K562 (cell line): ENCODE results near the gene SLC41A3. TPM values are rescaled to one million over a fixed set of nuclear protein-coding genes. Genes with fewer than 3 reads are reported as not detected.

ENCODE experiments used
- ATAC-seq: fragments of 200-7000 bp; cut with Tn5 transposase; 3 replicates; pipeline ENCODE4 v1.9.1; 2020; ENCODE audit warnings: moderate library complexity
- BruUV-seq: library from RNA; stranded (reverse); fragments of 400-500 nt; replicated peaks from 2 replicates; lab custom pipeline; 2021; lab: Mats Ljungman, UMichigan
- CTCF ChIA-PET: fragments of 300-600 bp; formaldehyde crosslinking; extraction: SDS; loops from one replicate; lab custom pipeline; 2021; ENCODE audit warnings: low intra/inter-chr PET ratio; lab: Yijun Ruan, JAX
- POLR2A ChIA-PET: fragments of 300-600, 350-650 bp; sonication (Branson Sonifier 250); formaldehyde crosslinking; extraction: SDS; loops from one replicate; lab custom pipeline; 2021; ENCODE audit warnings: antibody characterized with exemption, inconsistent platforms; lab: Yijun Ruan, JAX
- DNase-seq, 4 experiments: peaks; one replicate each; pipeline versions ENCODE4 v3.0.0 to v3.0.0-alpha.2; 2011 to 2018; ENCODE audit warnings: low spot score in 3 of 4, mixed read lengths in 3 of 4; ENCODE audit errors: extremely low read depth in 1 of 4
- FAIRE-seq: peaks from 2 replicates; lab custom pipeline; 2011; peaks lifted over from hg19 to GRCh38; lab: Jason Lieb, UNC
- H2AFZ ChIP-seq: 2 replicates; pipeline ENCODE4 v1.6.0; 2011; ENCODE audit warnings: low read depth, low read length, control low read depth, inconsistent platforms
- H3K27ac ChIP-seq: fragments of 200-600 bp; 3 replicates; pipeline ENCODE4 v1.8.0; 2011; ENCODE audit warnings: low read depth, mild to moderate bottlenecking, control low read depth, inconsistent platforms, low read length, moderate library complexity, mixed read lengths; ENCODE audit errors: extremely low read depth
- H3K27me3 ChIP-seq, 2 experiments: fragments of 300-600 bp in 1 of 2; 2 replicates in 1 of 2; 3 replicates in 1 of 2; pipeline versions ENCODE4 v1.6.0 to v1.8.0; 2011; ENCODE audit warnings: inconsistent platforms in 2 of 2, low read length in 2 of 2, mild to moderate bottlenecking in 1 of 2, mixed read lengths in 1 of 2, moderate library complexity in 1 of 2; ENCODE audit not compliant: control insufficient read depth in 2 of 2, insufficient read depth in 2 of 2
- H3K36me3 ChIP-seq: fragments of 300-600 bp; 3 replicates; pipeline ENCODE4 v1.8.0; 2011; ENCODE audit warnings: mild to moderate bottlenecking, low read length, inconsistent platforms; ENCODE audit not compliant: control insufficient read depth, insufficient read depth
- H3K4me1 ChIP-seq, 2 experiments: fragments of 200-600 bp in 1 of 2; replicated peaks in 1 of 2; 2 replicates in 1 of 2; 3 replicates in 1 of 2; pipeline versions ENCODE4 v1.5.1 to v1.8.0; 2011; ENCODE audit warnings: inconsistent platforms in 2 of 2, low read length in 2 of 2, mild to moderate bottlenecking in 1 of 2, mixed read lengths in 1 of 2, moderate library complexity in 1 of 2; ENCODE audit not compliant: control insufficient read depth in 2 of 2, insufficient read depth in 2 of 2
- H3K4me2 ChIP-seq: 2 replicates; pipeline ENCODE4 v1.6.1; 2011; ENCODE audit warnings: low read length, control low read depth, inconsistent platforms, mixed read lengths; ENCODE audit not compliant: insufficient read depth
- H3K4me3 ChIP-seq: fragments of 200-600 bp; sonication (generic), shearing (Covaris generic); 2 replicates; pipeline ENCODE4 v1.5.1; 2016; ENCODE audit warnings: control low read depth, inconsistent platforms
- H3K79me2 ChIP-seq: fragments of 200-600 bp; 3 replicates; pipeline ENCODE4 v1.8.0; 2011; ENCODE audit warnings: low read length, inconsistent platforms; ENCODE audit not compliant: control insufficient read depth, insufficient read depth
- H3K9ac ChIP-seq, 2 experiments: 2 replicates each; pipeline versions ENCODE4 v1.6.0 to v1.6.1; 2011; ENCODE audit warnings: low read depth in 2 of 2, low read length in 2 of 2, control low read depth in 1 of 2, inconsistent platforms in 1 of 2, mild to moderate bottlenecking in 1 of 2, mixed read lengths in 1 of 2; ENCODE audit not compliant: insufficient read depth in 1 of 2
- H3K9me1 ChIP-seq: one replicate; pipeline ENCODE4 v1.6.0; 2011; ENCODE audit warnings: inconsistent platforms, mild to moderate bottlenecking, low read length, moderate library complexity; ENCODE audit not compliant: control insufficient read depth, insufficient read depth
- H3K9me3 ChIP-seq: replicated peaks from 2 replicates; pipeline ENCODE4 v1.5.1; 2011; ENCODE audit warnings: low read depth, low read length, inconsistent platforms; ENCODE audit not compliant: control insufficient read depth, insufficient read depth
- H4K20me1 ChIP-seq: replicated peaks from 2 replicates; pipeline ENCODE4 v1.6.1; 2011; ENCODE audit warnings: low read length, inconsistent platforms, mixed read lengths; ENCODE audit not compliant: control insufficient read depth, insufficient read depth
- CBX8 ChIP-seq: fragments of 200-600 bp; sonication (generic); IDR thresholded peaks from 2 replicates; pipeline ENCODE4 v1.6.1; 2012; ENCODE audit warnings: borderline replicate concordance, mixed run types, low read depth, mild to moderate bottlenecking, moderate library complexity, mixed read lengths, low read length, control low read depth, inconsistent platforms; ENCODE audit not compliant: poor library complexity, severe bottlenecking; ENCODE audit errors: extremely low read depth
- MECOM ChIP-seq: fragments of 250-450 bp; sonication (Bioruptor Pico); IDR thresholded peaks from 2 replicates; pipeline ENCODE4 v1.8.0; 2022; ENCODE audit warnings: inconsistent platforms
- NCOA6 ChIP-seq: fragments of 450-650 bp; IDR thresholded peaks from 2 replicates; pipeline ENCODE4 v1.6.1; 2017; ENCODE audit warnings: mild to moderate bottlenecking
- RNF2 ChIP-seq: sonication (generic); IDR thresholded peaks from 2 replicates; pipeline ENCODE4 v1.6.1; 2016
- ZBTB17 ChIP-seq: fragments of 450-650 bp; formaldehyde crosslinking; IDR thresholded peaks from 2 replicates; pipeline ENCODE4 v1.4.0; 2020; ENCODE audit warnings: mild to moderate bottlenecking
- ZNF586 ChIP-seq: fragments of 450-650 bp; formaldehyde crosslinking; conservative IDR thresholded peaks from 2 replicates; pipeline ENCODE4 v1.4.0; 2020; ENCODE audit warnings: mild to moderate bottlenecking, moderate library complexity
- WGBS: fragments of 100-300 bp; shearing (Covaris generic); methylation state at CpG from one replicate; pipeline ENCODE4 v1.1.6; 2016; ENCODE audit warnings: low coverage, mixed read lengths; ENCODE audit not compliant: insufficient coverage; ENCODE audit errors: missing lambda C conversion rate; 5-methylcytosine and 5-hydroxymethylcytosine counted together
- in situ Hi-C: fragments of 300-500 bp; cut with MboI; formaldehyde crosslinking; loops from 4 replicates; pipeline ENCODE4 v1.15.0; 2018; ENCODE audit warnings: inconsistent platforms, mixed read lengths
- intact Hi-C: fragments of 100-400 bp; cut with micrococcal nuclease; formaldehyde crosslinking; loops from 2 replicates; pipeline ENCODE4 v1.14.2; 2022
- polyA plus RNA-seq, 8 experiments: library from polyadenylated mRNA; depleted of rRNA in 4 of 8; stranded (reverse) in 5 of 8; unstranded in 3 of 8; fragments of >200 nt; fragmentation: Nextera tagmentation in 2 of 8; fragmentation: Illumina TruSeq in 1 of 8; extraction: Ambion mirVana in 2 of 8; extraction: Trizol in 1 of 8; gene quantifications; 2 replicates each; pipeline versions ENCODE4 v1.2.1 to v1.2.3, GENCODE V29; 2011 to 2014; ENCODE audit warnings: inconsistent platforms in 1 of 8, missing spikeins in 1 of 8
- total RNA-seq, 7 experiments: library from RNA; depleted of rRNA in 6 of 7; stranded (reverse); fragments of >200 nt in 6 of 7; fragmentation: Illumina TruSeq in 2 of 7; extraction: Trizol in 2 of 7; gene quantifications; 2 replicates each; pipeline versions ENCODE4 v1.2.1 to v1.2.3, GENCODE V29; 2011 to 2021; ENCODE audit warnings: low replicate concordance in 1 of 7
- TF ChIP-seq, protein P1 (sequence below): sonication (generic); formaldehyde crosslinking; IDR thresholded peaks from 2 replicates; pipeline ENCODE4 v1.8.0; 2022; ENCODE audit warnings: mild to moderate bottlenecking, low read depth, missing genetic modification reagents
- TF ChIP-seq, protein P2 (sequence below), 3 experiments: fragments of 200-800 bp in 1 of 3; sonication (Bioruptor generic) in 1 of 3; sonication (generic) in 1 of 3; formaldehyde crosslinking in 1 of 3; IDR thresholded peaks; 2 replicates each; pipeline versions ENCODE4 v1.6.1 to v1.8.0; 2016 to 2022; ENCODE audit warnings: mild to moderate bottlenecking in 2 of 3, missing compliant biosample characterization in 2 of 3, missing genetic modification characterization in 2 of 3, missing genetic modification reagents in 1 of 3

The SLC41A3 gene
- total and polyA plus RNA-seq, 9 of the 15 experiments (the other 6 are each of a cell fraction or from before 2014, with no cell fraction given) = 4.1 to 20.7 (median 11.2) TPM

GRCh38 chr3:126050626-126051025 is 33.3 kb downstream of the SLC41A3 start:
- DNase-seq (no peak), FAIRE-seq (no peak), ATAC-seq (no peak)
- intact Hi-C loops = no loop called here
- H3K4me3 ChIP-seq = no peak overlapping the region
- ChIA-PET CTCF (no interaction called here), POLR2A (interaction anchor here (0.7 kb wide), 1 partner anchor 39 kb away, joined by 5 read pairs; no protein-coding TSS in a partner anchor)
- no peak overlapping the region for H3K4me2 ChIP-seq
- H3K9ac ChIP-seq = no peak overlapping the region
- H3K27ac ChIP-seq = no peak overlapping the region
- BruUV-seq = no TSS peak
- peaks cover 0 to 4% of the 10 kb centered on the region in 2 experiments; a peak in 3 of 5 replicates for H3K4me1 ChIP-seq
- in situ Hi-C loops = no loop called here
- H3K79me2 ChIP-seq = no peaks in the 10 kb centered on the region
- TF ChIP-seq, protein P1, sequence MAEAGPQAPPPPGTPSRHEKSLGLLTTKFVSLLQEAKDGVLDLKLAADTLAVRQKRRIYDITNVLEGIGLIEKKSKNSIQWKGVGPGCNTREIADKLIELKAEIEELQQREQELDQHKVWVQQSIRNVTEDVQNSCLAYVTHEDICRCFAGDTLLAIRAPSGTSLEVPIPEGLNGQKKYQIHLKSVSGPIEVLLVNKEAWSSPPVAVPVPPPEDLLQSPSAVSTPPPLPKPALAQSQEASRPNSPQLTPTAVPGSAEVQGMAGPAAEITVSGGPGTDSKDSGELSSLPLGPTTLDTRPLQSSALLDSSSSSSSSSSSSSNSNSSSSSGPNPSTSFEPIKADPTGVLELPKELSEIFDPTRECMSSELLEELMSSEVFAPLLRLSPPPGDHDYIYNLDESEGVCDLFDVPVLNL (CRISPR knock-in tag) = no peak
- TF ChIP-seq, protein P2, sequence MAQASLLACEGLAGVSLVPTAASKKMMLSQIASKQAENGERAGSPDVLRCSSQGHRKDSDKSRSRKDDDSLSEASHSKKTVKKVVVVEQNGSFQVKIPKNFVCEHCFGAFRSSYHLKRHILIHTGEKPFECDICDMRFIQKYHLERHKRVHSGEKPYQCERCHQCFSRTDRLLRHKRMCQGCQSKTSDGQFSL (CRISPR knock-in tag; IDR thresholded peaks at IDR 0.05) = no peak
- TF ChIP-seq, protein P2 (tag; IDR thresholded peaks at IDR 0.05) = no peak
- TF ChIP-seq MECOM (no peak), NCOA6 (no peak), CBX8 (no peak), ZNF586 (no peak), RNF2 (no peak), ZBTB17 (no peak)
- H2AFZ ChIP-seq = no peak overlapping the region
- no peaks in the 10 kb centered on the region for H4K20me1 ChIP-seq
- H3K9me1 ChIP-seq = no peaks in the 10 kb centered on the region
- WGBS = 81% methylated on average over 6 of the region's 10 CpGs
- no peaks in the 10 kb centered on the region for H3K9me3 ChIP-seq
- H3K27me3 ChIP-seq = no peaks in the 10 kb centered on the region
- no peaks in the 10 kb centered on the region for H3K36me3 ChIP-seq
